ENCODE data around the gene SH2B3.

- no peak for TF ChIP-seq FOXM1 (IDR thresholded peaks at IDR 0.05; ENCODE audit: borderline replicate concordance)
- no peak for TF ChIP-seq HDGF (IDR thresholded peaks at IDR 0.05; ENCODE audit: borderline replicate concordance)
These were observed 36.1 kb upstream of the SH2B3 start for GRCh38 chr12:111369496-111370220.

Data from HEK293T (cell line).